RWPE1 (cell line): Measurements from ENCODE around the gene SRRM2.
A peak's percentile ranks its signal among the peaks of the same experiment; 100 is the strongest.

Experiments
- CTCF ChIA-PET: fragments of 350-600 bp; sonication (Branson Sonifier 250); formaldehyde crosslinking; extraction: SDS; loops from one replicate; lab custom pipeline; 2021; lab: Yijun Ruan, JAX
- POLR2A ChIA-PET: fragments of 400-600 bp; formaldehyde crosslinking; extraction: SDS; loops from one replicate; lab custom pipeline; 2020; ENCODE audit warnings: antibody characterized with exemption; ENCODE audit not compliant: low non-redundant PET; lab: Yijun Ruan, JAX
- DNase-seq: peaks from one replicate; pipeline ENCODE4 v3.0.0; 2012; ENCODE audit warnings: low spot score
- H3K27ac ChIP-seq: fragments of 450-650 bp; 2 replicates; pipeline ENCODE4 v1.5.1; 2017
- TF ChIP-seq, protein P1 (sequence below): fragments of 450-650 bp; conservative IDR thresholded peaks from 2 replicates; pipeline ENCODE4 v1.5.1; 2017; ENCODE audit warnings: low read depth, mild to moderate bottlenecking

Gene SRRM2

DNA sequence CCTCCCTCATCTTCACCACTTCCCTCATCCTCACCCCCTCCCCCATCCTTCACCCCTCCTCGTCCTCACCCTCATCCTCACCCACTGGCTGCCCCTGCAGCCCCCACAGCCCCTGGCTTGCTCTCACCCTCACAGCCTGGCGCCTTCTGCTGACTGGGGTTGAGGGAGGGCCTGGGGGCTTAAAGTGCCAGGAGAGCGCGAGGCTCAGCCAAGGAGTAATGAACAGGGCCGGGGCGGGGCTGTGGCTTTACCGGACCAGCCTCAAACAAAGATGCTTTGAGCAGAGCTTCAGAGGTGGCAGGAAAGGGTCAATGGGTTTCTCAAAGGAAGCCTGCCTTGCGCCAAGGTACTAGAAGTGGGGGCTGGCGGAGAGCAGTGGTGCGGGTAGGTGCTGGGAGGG is 35.0 kb downstream of the SRRM2 start, which contains the start of gene PRSS33:
PRSS33 (minus strand) TSS at position 155 of the 400 bp plus-strand sequence. CDS start 1,013 bp downstream, outside the sequence.
- POLR2A ChIA-PET, result no interaction called here
- no peak for DNase-seq
- CTCF ChIA-PET, result no interaction called here
- no peak within 1 kb of the TSS for H3K27ac ChIP-seq
- TF ChIP-seq, protein P1, sequence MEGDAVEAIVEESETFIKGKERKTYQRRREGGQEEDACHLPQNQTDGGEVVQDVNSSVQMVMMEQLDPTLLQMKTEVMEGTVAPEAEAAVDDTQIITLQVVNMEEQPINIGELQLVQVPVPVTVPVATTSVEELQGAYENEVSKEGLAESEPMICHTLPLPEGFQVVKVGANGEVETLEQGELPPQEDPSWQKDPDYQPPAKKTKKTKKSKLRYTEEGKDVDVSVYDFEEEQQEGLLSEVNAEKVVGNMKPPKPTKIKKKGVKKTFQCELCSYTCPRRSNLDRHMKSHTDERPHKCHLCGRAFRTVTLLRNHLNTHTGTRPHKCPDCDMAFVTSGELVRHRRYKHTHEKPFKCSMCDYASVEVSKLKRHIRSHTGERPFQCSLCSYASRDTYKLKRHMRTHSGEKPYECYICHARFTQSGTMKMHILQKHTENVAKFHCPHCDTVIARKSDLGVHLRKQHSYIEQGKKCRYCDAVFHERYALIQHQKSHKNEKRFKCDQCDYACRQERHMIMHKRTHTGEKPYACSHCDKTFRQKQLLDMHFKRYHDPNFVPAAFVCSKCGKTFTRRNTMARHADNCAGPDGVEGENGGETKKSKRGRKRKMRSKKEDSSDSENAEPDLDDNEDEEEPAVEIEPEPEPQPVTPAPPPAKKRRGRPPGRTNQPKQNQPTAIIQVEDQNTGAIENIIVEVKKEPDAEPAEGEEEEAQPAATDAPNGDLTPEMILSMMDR, result no peak

GRCh38 chr16:2787961-2788360 is 35.5 kb downstream of the SRRM2 start:
- TF ChIP-seq, protein P1, result no peak
- DNase-seq, result no peak
- ChIA-PET CTCF (no interaction called here), POLR2A (no interaction called here)
- no peak overlapping the region for H3K27ac ChIP-seq

- TF ChIP-seq, protein P1, result no peak
- POLR2A ChIA-PET, result interaction anchor here (2.1 kb wide), 1 partner anchor 12 kb away, joined by 11 read pairs; no protein-coding TSS in a partner anchor
- CTCF ChIA-PET, result interaction anchor here (0.7 kb wide), 1 partner anchor 51 kb away, joined by 3 read pairs; no protein-coding TSS in a partner anchor
These were observed 38.2 kb downstream of the SRRM2 start for GRCh38 chr16:2790631-2791030.

DNA sequence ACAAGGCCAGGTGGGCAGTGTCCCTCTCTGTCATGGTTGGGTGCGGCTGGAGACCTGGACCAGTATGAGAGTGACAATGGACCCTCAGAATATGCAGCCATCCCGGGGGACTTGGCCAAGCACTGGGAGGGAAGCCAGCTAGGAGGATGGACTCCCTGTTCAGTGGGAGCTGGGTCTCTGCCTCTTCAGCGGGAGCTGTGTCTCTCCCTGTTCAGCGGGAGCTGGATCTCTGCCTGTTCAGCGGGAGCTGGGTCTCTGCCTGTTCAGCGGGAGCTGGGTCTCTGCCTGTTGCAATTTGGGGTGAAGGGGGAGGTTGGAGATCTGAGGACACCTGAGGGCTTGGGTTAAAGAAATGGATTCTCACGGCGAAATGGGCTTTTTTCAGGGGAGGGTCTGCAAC is 38.7 kb downstream of the SRRM2 start:
- CTCF ChIA-PET, result no interaction called here

More at GRCh38 chr16:2790631-2791030, 38.2 kb downstream of the SRRM2 start:
- DNase-seq, result no peak
- H3K27ac ChIP-seq, result no peak overlapping the region

DNA sequence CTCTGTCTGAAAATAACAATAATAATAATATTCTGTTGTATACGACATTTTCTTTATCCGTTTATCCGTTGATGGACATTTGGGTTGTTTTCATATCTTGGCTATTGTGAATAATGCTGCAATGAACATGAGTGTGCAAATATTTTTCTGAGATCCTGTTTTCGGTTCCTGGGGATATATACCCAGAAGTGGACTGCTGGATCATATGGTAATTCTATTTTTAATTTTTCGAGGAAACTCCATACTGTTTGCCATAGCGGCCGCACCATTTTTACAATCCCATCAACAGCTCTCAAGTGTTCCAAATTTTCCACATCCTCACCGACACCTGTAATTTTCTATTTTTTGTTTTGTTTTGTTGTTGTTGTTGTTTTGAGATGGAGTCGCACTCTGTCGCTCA is 40.5 kb downstream of the SRRM2 start:
- no peak for DNase-seq
- TF ChIP-seq, protein P1, result no peak
- ChIA-PET POLR2A (no interaction called here), CTCF (no interaction called here)
- H3K27ac ChIP-seq, result no peak overlapping the region

More for the DNA sequence above, 38.7 kb downstream of the SRRM2 start:
- DNase-seq, result no peak
- TF ChIP-seq, protein P1, result no peak
- no peak overlapping the region for H3K27ac ChIP-seq
- POLR2A ChIA-PET, result interaction anchor here (2.1 kb wide), 1 partner anchor 13 kb away, joined by 11 read pairs; no protein-coding TSS in a partner anchor

DNA sequence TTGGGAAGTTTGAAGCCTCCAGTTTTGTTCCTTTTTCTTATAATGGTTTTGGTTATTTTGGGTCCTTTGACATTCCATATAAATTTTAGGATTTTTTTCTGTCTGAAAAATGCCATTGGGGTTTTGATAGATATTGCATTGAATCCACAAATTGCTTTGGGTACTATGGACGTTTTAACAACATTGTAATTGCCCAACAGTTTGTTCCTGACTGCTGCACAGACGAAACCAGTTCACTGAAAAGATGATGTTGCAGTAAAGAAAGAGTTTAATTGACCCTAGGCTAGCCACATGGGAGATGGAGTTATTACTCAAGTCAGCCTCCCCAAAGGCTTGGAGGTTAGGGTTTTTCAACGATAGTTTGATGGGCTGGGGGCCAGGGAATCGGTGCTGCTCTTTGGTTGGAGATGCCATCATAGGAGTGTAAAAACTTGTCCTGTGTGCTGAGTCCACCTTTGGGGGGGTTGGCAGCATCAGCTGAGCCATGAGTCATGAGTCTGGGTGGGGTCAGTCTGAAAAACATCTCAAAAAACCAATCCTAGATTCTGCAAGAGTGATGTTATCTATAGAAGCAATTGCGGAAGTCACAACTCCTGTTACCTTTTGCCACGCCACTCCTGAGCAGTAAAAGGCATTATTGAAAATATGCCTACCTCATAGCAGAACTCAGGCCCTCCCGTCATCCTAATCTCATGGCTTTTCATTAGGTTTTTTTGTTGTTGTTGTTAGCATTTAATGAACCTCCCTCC is 43.1 kb downstream of the SRRM2 start:
- CTCF ChIA-PET, result no interaction called here
- peak overlapping the region; percentile 64 for H3K27ac ChIP-seq
- TF ChIP-seq, protein P1, result no peak
- POLR2A ChIA-PET, result no interaction called here
- DNase-seq, result no peak
